OCI-LY7 (cell line): ENCODE results near the gene TAF6L. TPM values are rescaled to one million over a fixed set of nuclear protein-coding genes. Genes with fewer than 3 reads are reported as not detected.

Experiments
- BruUV-seq: library from RNA; stranded (reverse); fragments of 400-500 nt; replicated peaks from 2 replicates; lab custom pipeline; 2021; lab: Mats Ljungman, UMichigan
- CTCF ChIA-PET: fragments of 300-600 bp; sonication (Branson Sonifier 250); formaldehyde crosslinking; loops from one replicate; lab custom pipeline; 2022; ENCODE audit warnings: antibody characterized with exemption; ENCODE audit not compliant: unreplicated experiment; lab: Charles Lee
- POLR2A ChIA-PET: fragments of 300-600 bp; sonication (Branson Sonifier 250); formaldehyde crosslinking; loops from one replicate; lab custom pipeline; 2022; ENCODE audit warnings: antibody characterized with exemption; lab: Charles Lee
- DNase-seq: peaks from one replicate; pipeline ENCODE4 v3.0.0-alpha.2; 2015; ENCODE audit warnings: low spot score
- H2AFZ ChIP-seq: fragments of 200-600 bp; sonication (generic), shearing (Covaris generic); 2 replicates; pipeline ENCODE4 v1.6.1; 2014; ENCODE audit warnings: mild to moderate bottlenecking, antibody characterized with exemption, low read length, moderate library complexity
- H3K27ac ChIP-seq: fragments of 200-600 bp; sonication (generic); 2 replicates; pipeline ENCODE4 v1.5.1; 2014; ENCODE audit warnings: mixed run types, low read depth, mild to moderate bottlenecking, moderate library complexity, low read length, inconsistent platforms; ENCODE audit not compliant: poor library complexity, severe bottlenecking
- H3K36me3 ChIP-seq: fragments of 200-600 bp; sonication (generic); 2 replicates; pipeline ENCODE4 v1.6.1; 2014; ENCODE audit warnings: mild to moderate bottlenecking, antibody characterized with exemption, low read length, moderate library complexity, mixed read lengths; ENCODE audit not compliant: insufficient read depth
- H3K4me1 ChIP-seq: fragments of 200-600 bp; sonication (generic); 2 replicates; pipeline ENCODE4 v1.5.1; 2014; ENCODE audit warnings: mild to moderate bottlenecking, low read length; ENCODE audit not compliant: insufficient read depth, poor library complexity, severe bottlenecking
- H3K4me2 ChIP-seq: fragments of 200-600 bp; sonication (generic); 2 replicates; pipeline ENCODE4 v1.6.1; 2014; ENCODE audit warnings: mild to moderate bottlenecking, low read length
- H3K4me3 ChIP-seq: fragments of 200-600 bp; sonication (generic); 2 replicates; pipeline ENCODE4 v1.5.1; 2014; ENCODE audit warnings: mild to moderate bottlenecking, low read depth, low read length; ENCODE audit not compliant: poor library complexity, severe bottlenecking
- H3K79me2 ChIP-seq: fragments of 200-600 bp; sonication (generic); 2 replicates; pipeline ENCODE4 v1.6.1; 2016; ENCODE audit warnings: low read depth, mild to moderate bottlenecking, low read length, moderate library complexity, mixed read lengths; ENCODE audit not compliant: insufficient read depth
- H3K9me2 ChIP-seq: fragments of 200-600 bp; sonication (generic); 2 replicates; pipeline ENCODE4 v1.6.1; 2016; ENCODE audit warnings: mild to moderate bottlenecking, low read length, mixed read lengths; ENCODE audit not compliant: insufficient read depth
- H3K9me3 ChIP-seq: fragments of 200-600 bp; sonication (generic); 2 replicates; pipeline ENCODE4 v1.6.1; 2014; ENCODE audit warnings: mild to moderate bottlenecking, mixed run types, low read length, mixed read lengths
- H4K20me1 ChIP-seq: fragments of 200-600 bp; sonication (generic); 2 replicates; pipeline ENCODE4 v1.6.1; 2014; ENCODE audit warnings: mild to moderate bottlenecking, antibody characterized with exemption, low read length, moderate library complexity, mixed read lengths; ENCODE audit not compliant: insufficient read depth
- EZH2phosphoT487 ChIP-seq: fragments of 200-600 bp; sonication (generic); IDR thresholded peaks from 2 replicates; pipeline ENCODE4 v1.6.1; 2018; ENCODE audit warnings: low read depth, borderline replicate concordance, mild to moderate bottlenecking, mixed run types, antibody characterized with exemption, low read length, moderate library complexity, mixed read lengths
- intact Hi-C: fragments of 100-400 bp; cut with micrococcal nuclease; formaldehyde crosslinking; loops from one replicate; pipeline ENCODE4 v1.10.0; 2022; ENCODE audit not compliant: unreplicated experiment
- total RNA-seq, 2 experiments: library from RNA; depleted of rRNA in 1 of 2; stranded (reverse); fragments of >200 nt in 1 of 2; shearing (Covaris generic) in 1 of 2; gene quantifications; 2 replicates each; pipeline ENCODE4 v1.2.3, GENCODE V29; 2014 to 2022
- TF ChIP-seq, protein P1 (sequence below): fragments of 200-600 bp; sonication (generic); conservative IDR thresholded peaks from 2 replicates; pipeline ENCODE4 v1.5.1; 2014; ENCODE audit warnings: mild to moderate bottlenecking, antibody characterized with exemption, low read length, moderate library complexity, mixed read lengths

The TAF6L gene
- total RNA-seq, 2 experiments from 2014 or later, result 26.1 to 29.9 TPM

DNA sequence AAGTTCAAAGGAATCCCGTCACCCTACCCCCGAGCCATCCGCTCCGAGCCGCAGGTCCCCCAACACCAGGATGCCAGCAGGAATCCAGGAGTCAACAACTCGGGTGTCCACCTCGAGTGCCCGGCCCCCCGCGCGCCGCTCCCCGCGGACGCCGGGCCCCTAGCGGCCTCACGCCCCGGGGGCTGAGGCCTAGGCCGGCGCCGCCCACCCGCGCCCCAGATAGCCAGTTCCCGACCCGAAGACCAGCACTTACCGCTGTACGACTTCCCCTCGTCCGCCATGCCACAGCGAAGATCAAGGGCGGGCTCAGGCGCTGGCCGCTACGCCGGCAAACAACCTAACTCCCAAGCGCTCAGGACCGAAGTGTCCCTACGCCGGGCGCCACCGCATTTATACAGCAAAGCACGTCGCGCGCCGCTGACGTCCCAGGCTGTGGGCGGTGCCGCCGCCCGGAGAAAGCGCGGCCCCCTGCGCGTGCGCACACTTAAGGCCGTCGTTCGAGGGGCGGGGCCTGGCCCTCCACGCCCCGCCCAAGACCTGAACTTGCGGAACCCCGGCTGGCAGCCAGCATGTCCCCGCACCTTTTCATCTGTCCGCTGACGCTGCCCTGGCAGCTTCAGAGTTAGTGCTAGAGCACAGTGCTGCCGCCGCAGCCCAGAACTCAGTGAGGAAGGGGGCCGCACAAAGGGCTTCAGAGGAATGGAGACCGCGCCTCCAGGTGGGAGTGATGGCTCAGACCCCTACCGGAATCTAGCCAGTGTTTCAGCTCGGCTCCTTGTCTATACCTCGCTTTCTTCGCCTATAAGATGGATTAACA is 34.1 kb downstream of the TAF6L start, which contains the start of gene NXF1:
Gene NXF1, minus strand, starts transcription at position 365 of the 817 bp plus-strand sequence. Its CDS starts 84 bp downstream, at position 281.
- H3K79me2 ChIP-seq, result peaks cover 23% of the 10 kb centered on the region
- H3K4me1 ChIP-seq, result peaks cover 31% of the 10 kb centered on the region
- BruUV-seq, result no TSS peak
- intact Hi-C loops, result loop anchor here (1.0 to 2.0 kb wide), 3 partner anchors 18 to 57 kb away; partner anchors contain the start of genes TMEM179B and WDR74
- no peaks in the 10 kb centered on the region for H3K9me3 ChIP-seq
- H3K36me3 ChIP-seq, result peaks cover 32% of the 10 kb centered on the region
- no peak for TF ChIP-seq EZH2phosphoT487
- TF ChIP-seq, protein P1, sequence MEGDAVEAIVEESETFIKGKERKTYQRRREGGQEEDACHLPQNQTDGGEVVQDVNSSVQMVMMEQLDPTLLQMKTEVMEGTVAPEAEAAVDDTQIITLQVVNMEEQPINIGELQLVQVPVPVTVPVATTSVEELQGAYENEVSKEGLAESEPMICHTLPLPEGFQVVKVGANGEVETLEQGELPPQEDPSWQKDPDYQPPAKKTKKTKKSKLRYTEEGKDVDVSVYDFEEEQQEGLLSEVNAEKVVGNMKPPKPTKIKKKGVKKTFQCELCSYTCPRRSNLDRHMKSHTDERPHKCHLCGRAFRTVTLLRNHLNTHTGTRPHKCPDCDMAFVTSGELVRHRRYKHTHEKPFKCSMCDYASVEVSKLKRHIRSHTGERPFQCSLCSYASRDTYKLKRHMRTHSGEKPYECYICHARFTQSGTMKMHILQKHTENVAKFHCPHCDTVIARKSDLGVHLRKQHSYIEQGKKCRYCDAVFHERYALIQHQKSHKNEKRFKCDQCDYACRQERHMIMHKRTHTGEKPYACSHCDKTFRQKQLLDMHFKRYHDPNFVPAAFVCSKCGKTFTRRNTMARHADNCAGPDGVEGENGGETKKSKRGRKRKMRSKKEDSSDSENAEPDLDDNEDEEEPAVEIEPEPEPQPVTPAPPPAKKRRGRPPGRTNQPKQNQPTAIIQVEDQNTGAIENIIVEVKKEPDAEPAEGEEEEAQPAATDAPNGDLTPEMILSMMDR, result 0 out of 2 replicates have a peak, but pooled peaks have one; percentile 27
- H3K4me3 ChIP-seq, result peak within 1 kb of the TSS; percentile 89
- peak within 1 kb of the TSS; percentile 98 for H3K4me2 ChIP-seq
- H4K20me1 ChIP-seq, result peaks cover 8% of the 10 kb centered on the region; the same call in 1 of the 2 replicates
- H3K27ac ChIP-seq, result peak within 1 kb of the TSS; percentile 77
- no peaks in the 10 kb centered on the region for H3K9me2 ChIP-seq
- peak within 1 kb of the TSS; percentile 70 for H2AFZ ChIP-seq
- DNase-seq, result peak; percentile 97
- ChIA-PET POLR2A (interaction anchor here (0.8 to 1.9 kb wide), 12 partner anchors 9 to 214 kb away, joined by 3 to 11 read pairs (median 5); partner anchors contain the start of genes C11orf98, CSKMT, TAF6L and TUT1), CTCF (interaction anchor here (0.9 to 1.1 kb wide), 3 partner anchors 11 to 36 kb away, joined by 3 to 4 read pairs (median 3); no protein-coding TSS in a partner anchor)

DNA sequence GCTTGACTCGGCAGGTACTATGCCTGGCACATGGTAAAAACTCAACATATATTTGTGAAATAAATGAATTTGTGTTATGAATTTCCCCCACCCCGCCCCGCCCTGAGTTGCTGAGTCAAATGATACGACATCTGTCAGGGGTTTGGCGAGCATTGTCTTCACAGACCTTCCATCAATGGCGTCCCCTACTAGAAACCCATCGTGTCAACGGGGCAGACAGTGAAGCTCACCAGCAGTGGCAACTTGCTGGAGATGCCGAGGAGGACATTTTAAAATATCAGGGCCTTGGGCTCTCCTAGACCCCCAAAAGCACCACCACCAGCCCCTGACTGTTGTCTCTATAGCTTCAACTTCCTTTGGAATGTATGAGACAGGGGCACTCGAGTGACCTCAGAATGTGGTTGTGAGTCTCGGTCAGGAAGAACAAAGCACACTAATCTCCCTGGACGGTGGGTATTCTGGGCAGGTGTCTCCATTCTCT is 34.8 kb downstream of the TAF6L start:
- intact Hi-C loops, result loop anchor here (1.0 to 2.0 kb wide), 3 partner anchors 19 to 56 kb away; partner anchors contain the start of genes TMEM179B and WDR74
- Histone ChIP-seq H3K4me1 (peaks cover 31% of the 10 kb centered on the region), H2AFZ (peak overlapping the region; percentile 70), H3K9me3 (no peaks in the 10 kb centered on the region), H4K20me1 (peaks cover 8% of the 10 kb centered on the region; the same call in 1 of the 2 replicates), H3K36me3 (peaks cover 27% of the 10 kb centered on the region), H3K27ac (peak overlapping the region; percentile 77), H3K4me2 (peak overlapping the region; percentile 92), H3K79me2 (peaks cover 23% of the 10 kb centered on the region), H3K9me2 (no peaks in the 10 kb centered on the region), H3K4me3 (peak overlapping the region; percentile 89)
- TF ChIP-seq EZH2phosphoT487, result no peak
- TF ChIP-seq, protein P1, result no peak
- ChIA-PET POLR2A (interaction anchor here (0.6 to 1.9 kb wide), 18 partner anchors 9 to 248 kb away, joined by 3 to 11 read pairs (median 4); partner anchors contain the start of genes C11orf98, CSKMT, TAF6L and TUT1), CTCF (interaction anchor here (0.9 to 1.1 kb wide), 3 partner anchors 10 to 37 kb away, joined by 3 to 4 read pairs (median 3); no protein-coding TSS in a partner anchor)
- DNase-seq, result peak; percentile 52
- no TSS peak for BruUV-seq
